ENCODE measurements around the gene REEP5. TPM values are rescaled to one million over a fixed set of nuclear protein-coding genes. Genes with fewer than 3 reads are reported as not detected.
"Not testable (repeated sequence)": the region's sequence is repeated elsewhere in the genome, so short reads cannot be mapped to it uniquely, and the experiment has no call there.

Gene REEP5
- total RNA-seq, 1 donor from 2014 or later = 64.0 TPM

DNA sequence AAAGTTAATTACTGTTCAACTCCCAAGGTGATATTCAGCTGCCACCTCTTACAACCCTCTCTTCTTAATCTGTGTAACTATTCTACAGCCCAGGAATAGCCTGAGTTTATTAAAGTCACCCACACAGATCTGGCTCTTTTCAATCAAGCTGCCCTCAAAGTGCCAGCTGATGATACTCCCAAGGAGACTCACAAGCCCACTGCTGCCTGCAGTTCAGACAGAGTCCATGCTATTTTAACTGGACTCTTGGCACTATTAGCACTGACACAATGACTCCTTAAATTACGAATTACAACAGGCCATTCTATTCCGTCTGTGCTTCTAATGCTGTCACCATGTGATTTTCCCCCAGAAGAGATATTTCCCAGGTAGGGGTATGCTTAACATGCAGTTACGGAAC is 26.3 kb downstream of the REEP5 start:
- no peak overlapping the region for H3K4me3 ChIP-seq (ENCODE audit: low read depth, low read length)
- no peak for DNase-seq (ENCODE audit: low read depth)
- TF ChIP-seq CTCF (conservative IDR thresholded peaks at IDR 0.05; ENCODE audit: low read depth, low read length) = no peak

DNA sequence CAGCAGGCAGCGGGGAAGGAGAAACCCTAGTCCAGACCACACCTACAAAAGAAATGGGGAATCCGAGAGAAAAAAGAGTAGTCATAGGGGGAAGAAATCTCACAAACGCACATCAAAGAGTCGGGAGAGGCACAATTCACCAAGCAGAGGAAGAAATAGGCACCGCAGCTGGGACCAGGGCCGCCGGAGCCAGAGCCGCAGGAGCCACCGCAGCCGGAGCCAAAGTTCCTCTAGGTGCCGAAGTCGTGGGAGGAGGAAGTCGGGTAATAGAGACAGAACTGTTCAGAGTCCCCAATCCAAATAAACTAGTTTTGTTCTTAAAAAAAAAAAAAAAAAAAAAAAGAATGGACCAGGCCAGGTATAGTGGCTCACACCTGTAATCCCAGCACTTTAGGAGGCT is 29.3 kb downstream of the REEP5 start:
- DNase-seq (ENCODE audit: low read depth) = no peak
- TF ChIP-seq CTCF (conservative IDR thresholded peaks at IDR 0.05; ENCODE audit: low read depth, low read length) = no peak
- H3K4me3 ChIP-seq (ENCODE audit: low read depth, low read length) = no peak overlapping the region

GRCh38 chr5:112892066-112892465 is 30.0 kb downstream of the REEP5 start:
- H3K4me3 ChIP-seq (ENCODE audit: low read depth, low read length); DNase-seq (ENCODE audit: low read depth): not testable (repeated sequence)

DNA sequence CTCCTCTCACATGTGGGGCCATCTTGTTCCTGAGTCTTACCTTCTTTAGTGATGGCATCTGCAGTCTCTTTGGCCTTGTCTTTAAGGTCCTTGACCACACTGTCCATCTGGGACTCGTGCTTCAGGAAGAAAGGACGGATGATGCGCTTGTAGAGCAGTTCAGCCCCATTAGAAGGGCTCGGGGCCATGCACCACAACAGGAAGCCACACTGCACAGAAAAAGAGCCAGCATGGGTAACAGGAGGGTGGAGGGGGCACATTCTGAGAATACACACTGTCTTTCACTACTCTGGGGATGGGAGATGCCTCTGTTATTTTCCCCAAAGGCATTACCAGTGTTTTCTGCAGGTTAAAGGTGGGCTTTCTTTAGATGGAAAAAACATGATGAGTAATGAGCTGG is 35.1 kb downstream of the REEP5 start:
- TF ChIP-seq CTCF (conservative IDR thresholded peaks at IDR 0.05; ENCODE audit: low read depth, low read length) = no peak
- no peak overlapping the region for H3K4me3 ChIP-seq (ENCODE audit: low read depth, low read length)
- DNase-seq (ENCODE audit: low read depth) = no peak

DNA sequence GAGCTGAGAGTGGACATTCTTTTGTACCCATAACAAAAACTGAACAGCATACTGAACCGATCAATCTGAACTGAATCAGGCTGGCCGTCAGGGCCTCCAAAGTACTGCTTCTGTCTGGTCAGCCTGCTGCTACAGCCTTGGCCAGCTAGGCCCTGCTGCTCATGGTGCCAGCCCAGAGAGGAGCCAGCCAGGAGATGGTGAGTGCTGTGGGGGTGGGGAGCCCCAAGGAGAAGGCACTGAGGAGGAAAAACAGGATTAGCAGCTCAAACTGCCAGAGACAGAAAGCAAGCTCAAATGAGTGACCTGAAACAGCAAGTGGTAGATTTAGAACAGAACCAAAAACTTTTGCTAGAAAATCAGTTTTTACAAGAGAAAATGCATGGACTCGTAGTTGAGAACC is 37.0 kb downstream of the REEP5 start:
- TF ChIP-seq CTCF (conservative IDR thresholded peaks at IDR 0.05; ENCODE audit: low read depth, low read length) = no peak
- no peak for DNase-seq (ENCODE audit: low read depth)
- no peak overlapping the region for H3K4me3 ChIP-seq (ENCODE audit: low read depth, low read length)

- H3K4me3 ChIP-seq (ENCODE audit: low read depth, low read length) = no peak overlapping the region
- no peak for TF ChIP-seq CTCF (conservative IDR thresholded peaks at IDR 0.05; ENCODE audit: low read depth, low read length)
- no peak for DNase-seq (ENCODE audit: low read depth)
Observed at GRCh38 chr5:112883192-112883591, 38.8 kb downstream of the REEP5 start.

DNA sequence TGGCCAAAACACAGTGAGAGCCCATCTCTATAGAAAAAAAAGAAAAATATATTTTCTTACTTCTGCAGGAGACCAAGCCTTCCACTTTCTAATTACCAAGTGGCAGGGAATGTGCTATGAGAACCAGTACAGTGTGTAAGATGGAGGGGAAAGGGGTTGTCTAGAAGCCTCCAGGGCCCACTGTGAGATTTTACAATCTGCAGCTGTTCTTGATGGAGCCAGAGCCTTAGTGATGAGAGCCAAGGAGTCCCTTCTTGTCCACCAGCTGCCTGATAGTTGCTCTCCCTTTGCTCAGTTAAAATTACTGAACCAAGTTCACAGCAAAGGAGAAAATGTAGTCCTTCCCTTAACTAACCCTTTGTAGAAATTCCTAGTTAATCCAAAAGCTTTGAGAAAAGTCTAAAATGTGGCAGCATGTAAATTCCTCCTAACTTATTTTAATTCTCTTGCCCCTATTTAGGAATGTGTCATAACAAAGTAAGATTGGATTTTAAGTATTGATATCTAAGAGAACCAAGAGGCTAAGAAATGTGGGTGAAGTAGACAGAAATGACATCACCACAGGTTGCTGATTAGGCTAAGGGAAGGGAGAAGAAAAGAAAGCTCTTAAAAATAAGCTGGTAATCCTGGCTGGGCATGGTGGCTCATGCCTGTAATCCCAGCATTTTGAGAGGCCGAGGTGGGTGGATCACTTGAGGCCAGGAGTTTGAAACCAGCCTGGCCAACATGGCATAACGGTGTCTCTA is 41.6 kb downstream of the REEP5 start:
- no peak for DNase-seq (ENCODE audit: low read depth)
- TF ChIP-seq CTCF (conservative IDR thresholded peaks at IDR 0.05; ENCODE audit: low read depth, low read length) = no peak
- no peak overlapping the region for H3K4me3 ChIP-seq (ENCODE audit: low read depth, low read length)
